PC-3 (cell line): ENCODE results near the gene BTBD7. TPM values are rescaled to one million over a fixed set of nuclear protein-coding genes. Genes with fewer than 3 reads are reported as not detected.

ENCODE experiments used
- ATAC-seq: fragments of 200-7000 bp; cut with Tn5 transposase; 2 replicates; pipeline ENCODE4 v1.9.1; 2020; ENCODE audit warnings: mild to moderate bottlenecking, moderate library complexity
- BruUV-seq: library from RNA; stranded (reverse); fragments of 400-500 nt; replicated peaks from 2 replicates; lab custom pipeline; 2021; lab: Mats Ljungman, UMichigan
- CTCF ChIA-PET: fragments of 300-600 bp; sonication (Branson Sonifier 250); formaldehyde crosslinking; loops from one replicate; lab custom pipeline; 2022; ENCODE audit warnings: antibody characterized with exemption; lab: Charles Lee
- POLR2A ChIA-PET: fragments of 300-600 bp; sonication (Branson Sonifier 250); formaldehyde crosslinking; loops from one replicate; lab custom pipeline; 2022; ENCODE audit warnings: antibody characterized with exemption; ENCODE audit not compliant: unreplicated experiment; lab: Charles Lee
- DNase-seq: peaks from one replicate; pipeline ENCODE4 v3.0.0-alpha.2; 2015
- H2AFZ ChIP-seq: fragments of 300-600 bp; sonication (generic); 2 replicates; pipeline ENCODE4 v1.6.0; 2016; ENCODE audit warnings: antibody characterized with exemption, low read length
- H3F3A ChIP-seq: fragments of 300-600 bp; sonication (generic); one replicate; pipeline ENCODE4 v1.6.0; 2017; ENCODE audit warnings: antibody characterized with exemption, low read length, control low read depth, mild to moderate bottlenecking; ENCODE audit not compliant: unreplicated experiment
- H3K27ac ChIP-seq: fragments of 300-600 bp; sonication (generic); 2 replicates; pipeline ENCODE4 v1.5.1; 2016; ENCODE audit warnings: mild to moderate bottlenecking, low read length
- H3K27me3 ChIP-seq: fragments of 300-600 bp; sonication (generic); 2 replicates; pipeline ENCODE4 v1.6.1; 2016; ENCODE audit warnings: low read length, mixed read lengths
- H3K36me3 ChIP-seq: fragments of 300-600 bp; sonication (generic); 2 replicates; pipeline ENCODE4 v1.6.1; 2016; ENCODE audit warnings: low read depth, mixed run types, low read length, mixed read lengths
- H3K4me1 ChIP-seq: fragments of 300-600 bp; sonication (generic); 2 replicates; pipeline ENCODE4 v1.5.1; 2016; ENCODE audit warnings: low read length; ENCODE audit not compliant: insufficient read depth
- H3K4me2 ChIP-seq: fragments of 300-600 bp; sonication (generic); 2 replicates; pipeline ENCODE4 v1.6.0; 2016; ENCODE audit warnings: low read length
- H3K4me3 ChIP-seq: fragments of 300-600 bp; sonication (generic); 2 replicates; pipeline ENCODE4 v1.5.1; 2016; ENCODE audit warnings: mild to moderate bottlenecking, low read length, mixed read lengths
- H3K79me2 ChIP-seq: fragments of 300-600 bp; sonication (generic); 2 replicates; pipeline ENCODE4 v1.6.1; 2017; ENCODE audit warnings: low read length, mixed read lengths
- H3K9ac ChIP-seq: fragments of 300-600 bp; sonication (generic); 2 replicates; pipeline ENCODE4 v1.6.0; 2016; ENCODE audit warnings: mild to moderate bottlenecking, low read length
- H3K9me2 ChIP-seq: fragments of 300-600 bp; sonication (generic); replicated peaks from 2 replicates; pipeline ENCODE4 v1.6.1; 2016; ENCODE audit warnings: mixed run types, low read length, mixed read lengths
- H3K9me3 ChIP-seq: fragments of 300-600 bp; sonication (generic); 2 replicates; pipeline ENCODE4 v1.6.1; 2016; ENCODE audit warnings: low read length, mixed read lengths
- H4K20me1 ChIP-seq: fragments of 300-600 bp; sonication (generic); 2 replicates; pipeline ENCODE4 v1.6.1; 2016; ENCODE audit warnings: low read length, mixed read lengths
- EZH2 ChIP-seq: fragments of 300-600 bp; sonication (generic); IDR thresholded peaks from one replicate; pipeline ENCODE4 v1.6.1; 2017; ENCODE audit warnings: antibody characterized with exemption, mild to moderate bottlenecking, low read length; ENCODE audit not compliant: unreplicated experiment
- EZH2phosphoT487 ChIP-seq: fragments of 300-600 bp; sonication (generic); IDR thresholded peaks from 2 replicates; pipeline ENCODE4 v1.6.1; 2018; ENCODE audit warnings: mild to moderate bottlenecking, antibody characterized with exemption, low read length, borderline replicate concordance
- intact Hi-C: fragments of 100-400 bp; cut with micrococcal nuclease; formaldehyde crosslinking; loops from 2 replicates; pipeline ENCODE4 v1.9.0; 2023
- total RNA-seq: library from RNA; depleted of rRNA; stranded (reverse); fragments of >200 nt; gene quantifications from 2 replicates; pipeline ENCODE4 v1.2.3, GENCODE V29; 2014; rRNA removed
- TF ChIP-seq, protein P1 (sequence below): fragments of 300-600 bp; sonication (generic); conservative IDR thresholded peaks from 2 replicates; pipeline ENCODE4 v1.5.1; 2017; ENCODE audit warnings: antibody characterized with exemption, low read depth, mild to moderate bottlenecking, low read length

Gene BTBD7
- total RNA-seq, 1 experiment from 2014 or later: 23.2 TPM

DNA sequence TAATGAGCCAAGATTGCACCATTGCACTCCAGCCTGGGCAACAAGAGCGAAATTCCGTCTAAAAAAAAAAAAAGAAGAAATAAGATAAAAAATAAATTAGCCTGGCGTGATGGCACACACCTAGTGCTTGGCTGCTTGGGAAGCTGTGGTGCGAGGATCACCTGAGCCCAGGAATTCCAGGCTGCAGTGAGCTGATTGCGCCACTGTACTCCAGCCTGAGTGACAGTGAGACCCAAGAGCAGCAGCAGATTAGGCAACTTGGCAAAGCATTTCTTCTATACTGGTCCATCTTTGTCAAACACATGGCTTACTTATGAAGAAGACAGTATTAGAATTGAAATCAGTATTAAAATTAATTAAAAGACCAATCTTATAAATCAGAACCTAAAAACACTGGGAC is 132.3 kb downstream of the BTBD7 start:
- TF ChIP-seq EZH2 (no peak), EZH2phosphoT487 (no peak)
- TF ChIP-seq, protein P1, sequence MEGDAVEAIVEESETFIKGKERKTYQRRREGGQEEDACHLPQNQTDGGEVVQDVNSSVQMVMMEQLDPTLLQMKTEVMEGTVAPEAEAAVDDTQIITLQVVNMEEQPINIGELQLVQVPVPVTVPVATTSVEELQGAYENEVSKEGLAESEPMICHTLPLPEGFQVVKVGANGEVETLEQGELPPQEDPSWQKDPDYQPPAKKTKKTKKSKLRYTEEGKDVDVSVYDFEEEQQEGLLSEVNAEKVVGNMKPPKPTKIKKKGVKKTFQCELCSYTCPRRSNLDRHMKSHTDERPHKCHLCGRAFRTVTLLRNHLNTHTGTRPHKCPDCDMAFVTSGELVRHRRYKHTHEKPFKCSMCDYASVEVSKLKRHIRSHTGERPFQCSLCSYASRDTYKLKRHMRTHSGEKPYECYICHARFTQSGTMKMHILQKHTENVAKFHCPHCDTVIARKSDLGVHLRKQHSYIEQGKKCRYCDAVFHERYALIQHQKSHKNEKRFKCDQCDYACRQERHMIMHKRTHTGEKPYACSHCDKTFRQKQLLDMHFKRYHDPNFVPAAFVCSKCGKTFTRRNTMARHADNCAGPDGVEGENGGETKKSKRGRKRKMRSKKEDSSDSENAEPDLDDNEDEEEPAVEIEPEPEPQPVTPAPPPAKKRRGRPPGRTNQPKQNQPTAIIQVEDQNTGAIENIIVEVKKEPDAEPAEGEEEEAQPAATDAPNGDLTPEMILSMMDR: no peak
- intact Hi-C loops: no loop called here
- no peak overlapping the region for H3K4me2 ChIP-seq
- H3K4me1 ChIP-seq: 0 out of 2 replicates have a peak, but pooled peaks cover 3% of the 10 kb centered on the region
- BruUV-seq: no TSS peak
- no peaks in the 10 kb centered on the region for H3K9me2 ChIP-seq
- H3K9me3 ChIP-seq: no peaks in the 10 kb centered on the region
- no peaks in the 10 kb centered on the region for H3K27me3 ChIP-seq
- ATAC-seq (no peak), DNase-seq (no peak)
- POLR2A ChIA-PET: no interaction called here
- no peaks in the 10 kb centered on the region for H4K20me1 ChIP-seq
- peaks cover 21% of the 10 kb centered on the region for H3K79me2 ChIP-seq
- CTCF ChIA-PET: no interaction called here
- H2AFZ ChIP-seq: no peak overlapping the region
- no peak overlapping the region for H3K9ac ChIP-seq
- H3F3A ChIP-seq: no peaks in the 10 kb centered on the region
- no peaks in the 10 kb centered on the region for H3K36me3 ChIP-seq
- H3K27ac ChIP-seq: no peak overlapping the region
- no peak overlapping the region for H3K4me3 ChIP-seq

DNA sequence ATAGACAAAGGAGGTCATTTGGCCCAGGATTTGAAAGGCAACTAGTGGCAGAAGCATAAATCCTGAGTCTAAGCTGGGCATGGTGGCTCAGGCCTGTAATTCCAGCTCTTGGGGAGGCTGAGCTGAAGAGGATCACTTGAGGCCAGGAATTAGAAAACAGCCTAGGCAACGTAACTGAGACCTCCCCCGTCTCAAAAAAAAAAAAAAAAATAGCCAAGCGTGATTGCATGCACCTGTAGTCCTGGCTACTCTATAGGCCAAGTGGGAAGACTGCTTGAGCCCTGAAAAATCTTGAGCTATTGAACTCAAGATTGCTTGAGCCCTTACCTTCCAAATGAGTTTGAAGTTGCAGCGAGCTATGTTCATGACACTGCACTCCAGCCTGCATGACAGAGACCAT is 133.8 kb downstream of the BTBD7 start:
- Histone ChIP-seq H3K79me2 (0 out of 2 replicates have a peak, but pooled peaks cover 6% of the 10 kb centered on the region), H3K9me3 (no peaks in the 10 kb centered on the region), H3K4me3 (no peak overlapping the region), H3K4me2 (no peak overlapping the region), H3K9me2 (no peaks in the 10 kb centered on the region), H4K20me1 (no peaks in the 10 kb centered on the region), H2AFZ (no peak overlapping the region), H3K36me3 (no peaks in the 10 kb centered on the region), H3K9ac (no peak overlapping the region), H3K27me3 (no peaks in the 10 kb centered on the region), H3K4me1 (no peaks in the 10 kb centered on the region), H3K27ac (no peak overlapping the region), H3F3A (no peaks in the 10 kb centered on the region)
- ATAC-seq (no peak), DNase-seq (no peak)
- BruUV-seq: no TSS peak
- intact Hi-C loops: no loop called here
- no peak for TF ChIP-seq EZH2phosphoT487
- ChIA-PET CTCF (interaction anchor here (0.7 kb wide), 1 partner anchor 1161 kb away, joined by 6 read pairs; no protein-coding TSS in a partner anchor), POLR2A (no interaction called here)

DNA sequence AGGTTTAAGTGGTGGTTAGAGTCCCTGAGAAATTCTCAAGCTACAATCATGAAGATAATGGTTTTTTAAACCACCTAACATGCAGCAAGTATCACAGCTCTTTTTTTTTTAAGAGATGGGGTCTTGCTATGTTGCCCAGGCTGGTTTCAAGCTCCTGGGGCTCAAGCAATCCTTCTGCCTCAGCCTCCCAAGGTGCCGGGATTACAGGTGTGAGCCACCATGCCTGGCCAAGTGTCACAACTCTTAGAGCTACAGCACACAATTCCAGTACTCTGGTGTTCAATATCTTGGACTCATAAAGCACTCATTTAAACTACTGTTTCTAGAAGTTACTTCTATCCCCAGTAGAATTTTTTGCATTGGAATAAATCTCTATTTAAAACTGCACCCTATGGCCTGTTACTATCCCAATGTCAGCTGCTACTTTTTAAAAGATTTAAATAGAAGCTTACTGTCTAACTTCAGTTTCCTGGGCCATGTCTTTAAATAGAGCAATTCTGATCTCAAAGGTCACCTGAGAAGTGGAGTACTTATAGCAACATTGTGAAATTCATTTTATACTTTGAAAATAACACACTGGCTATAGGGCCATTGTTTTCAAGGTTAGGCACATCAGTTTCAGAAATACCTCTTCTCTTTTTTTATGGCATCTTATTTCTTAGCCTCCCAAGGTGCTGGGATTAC is 137.4 kb downstream of the BTBD7 start:
- no peak overlapping the region for H2AFZ ChIP-seq
- ChIA-PET POLR2A (no interaction called here), CTCF (no interaction called here)
- intact Hi-C loops: no loop called here
- no peaks in the 10 kb centered on the region for H3K36me3 ChIP-seq
- no peaks in the 10 kb centered on the region for H4K20me1 ChIP-seq
- no peaks in the 10 kb centered on the region for H3K79me2 ChIP-seq
- no peaks in the 10 kb centered on the region for H3K9me3 ChIP-seq
- no peaks in the 10 kb centered on the region for H3K9me2 ChIP-seq
- no TSS peak for BruUV-seq
- H3K9ac ChIP-seq: no peak overlapping the region
- ATAC-seq (no peak), DNase-seq (no peak)
- H3K4me2 ChIP-seq: no peak overlapping the region
- H3K27ac ChIP-seq: no peak overlapping the region
- peaks cover 6% of the 10 kb centered on the region; the same call in 1 of the 2 replicates for H3K4me1 ChIP-seq
- H3K4me3 ChIP-seq: no peak overlapping the region
- no peaks in the 10 kb centered on the region for H3F3A ChIP-seq
- TF ChIP-seq EZH2phosphoT487: no peak
- TF ChIP-seq EZH2: no peak
- TF ChIP-seq, protein P1: no peak
- no peaks in the 10 kb centered on the region for H3K27me3 ChIP-seq

Other genes with a start within 250 kb of the BTBD7 start
- 66.2 and 81.1 TPM in 2 replicates for gene ITPK1, start 217.1 kb downstream of the BTBD7 start, total RNA-seq
- 10.3 and 15.6 TPM in 2 replicates for gene MOAP1, start 148.1 kb downstream of the BTBD7 start, total RNA-seq
- gene LYSET, start 147.7 kb downstream of the BTBD7 start, total RNA-seq: 6.9 and 11.5 TPM in 2 replicates
- 33.5 and 45.4 TPM in 2 replicates for gene GON7, start 126.0 kb downstream of the BTBD7 start, total RNA-seq
- 61.1 and 61.3 TPM in 2 replicates for gene UBR7, start 125.8 kb downstream of the BTBD7 start, total RNA-seq
- gene COX8C, start 14.1 kb upstream of the BTBD7 start, total RNA-seq: not detected in 2 replicates
- not detected in 2 replicates for gene UNC79, start 97.9 kb upstream of the BTBD7 start, total RNA-seq